NK-92 (cell line): ENCODE measurements around the gene THYN1.

Source experiments
- DNase-seq: peaks from one replicate; lab custom pipeline; 2025; ENCODE audit not compliant: unreplicated experiment; lab: John Stamatoyannopoulos, UW

The THYN1 gene

GRCh38 chr11:134250675-134251074, 2.5 kb downstream of the THYN1 start:
- DNase-seq, result no peak

- DNase-seq, result no peak
Observed at GRCh38 chr11:134250246-134250645, 2.9 kb downstream of the THYN1 start.

- DNase-seq, result no peak
Observed at GRCh38 chr11:134248910-134249480, 4.2 kb downstream of the THYN1 start.

- DNase-seq, result no peak
Observed at GRCh38 chr11:134246678-134247077, 6.5 kb downstream of the THYN1 start.

GRCh38 chr11:134246100-134246499, 7.1 kb downstream of the THYN1 start:
- DNase-seq, result no peak

- DNase-seq, result no peak
Observed at GRCh38 chr11:134245434-134245833, 7.7 kb downstream of the THYN1 start.

GRCh38 chr11:134244593-134244992, 8.6 kb downstream of the THYN1 start:
- no peak for DNase-seq

- no peak for DNase-seq
Observed at GRCh38 chr11:134243913-134244312, 9.2 kb downstream of the THYN1 start.

GRCh38 chr11:134242376-134242775, 10.8 kb downstream of the THYN1 start:
- no peak for DNase-seq

- DNase-seq, result no peak
Observed at GRCh38 chr11:134240592-134240991, 12.6 kb downstream of the THYN1 start.

GRCh38 chr11:134238956-134239355, 14.2 kb downstream of the THYN1 start:
- no peak for DNase-seq

GRCh38 chr11:134237557-134237922, 15.6 kb downstream of the THYN1 start:
- DNase-seq, result no peak

- no peak for DNase-seq
Observed at GRCh38 chr11:134236834-134237556, 16.2 kb downstream of the THYN1 start.

- no peak for DNase-seq
Observed at GRCh38 chr11:134235399-134235798, 17.8 kb downstream of the THYN1 start.

GRCh38 chr11:134233729-134234179, 19.4 kb downstream of the THYN1 start:
- DNase-seq, result no peak

GRCh38 chr11:134231958-134232659, 21.0 kb downstream of the THYN1 start:
- no peak for DNase-seq

GRCh38 chr11:134230339-134230738, 22.8 kb downstream of the THYN1 start:
- no peak for DNase-seq

- no peak for DNase-seq
Observed at GRCh38 chr11:134229126-134229790, 23.9 kb downstream of the THYN1 start.

GRCh38 chr11:134228625-134229024, 24.5 kb downstream of the THYN1 start:
- no peak for DNase-seq

GRCh38 chr11:134226806-134227325, 26.3 kb downstream of the THYN1 start:
- no peak for DNase-seq
